ENCODE results near the gene CARMIL1.

- no peak for TF ChIP-seq CTCF (IDR thresholded peaks at IDR 0.05; ENCODE audit: insufficient read depth, low read depth, low read length)
- no peak for TF ChIP-seq EZH2 (IDR thresholded peaks at IDR 0.05; ENCODE audit: insufficient read depth, low read length)
These were observed 31.1 kb upstream of the CARMIL1 start for GRCh38 chr6:25248123-25248522.

Data from astrocyte (in vitro differentiated cells and primary cell).